ENCODE data around the gene TMEM53.
A peak's percentile ranks its signal among the peaks of the same experiment; 100 is the strongest.

The TMEM53 gene

DNA sequence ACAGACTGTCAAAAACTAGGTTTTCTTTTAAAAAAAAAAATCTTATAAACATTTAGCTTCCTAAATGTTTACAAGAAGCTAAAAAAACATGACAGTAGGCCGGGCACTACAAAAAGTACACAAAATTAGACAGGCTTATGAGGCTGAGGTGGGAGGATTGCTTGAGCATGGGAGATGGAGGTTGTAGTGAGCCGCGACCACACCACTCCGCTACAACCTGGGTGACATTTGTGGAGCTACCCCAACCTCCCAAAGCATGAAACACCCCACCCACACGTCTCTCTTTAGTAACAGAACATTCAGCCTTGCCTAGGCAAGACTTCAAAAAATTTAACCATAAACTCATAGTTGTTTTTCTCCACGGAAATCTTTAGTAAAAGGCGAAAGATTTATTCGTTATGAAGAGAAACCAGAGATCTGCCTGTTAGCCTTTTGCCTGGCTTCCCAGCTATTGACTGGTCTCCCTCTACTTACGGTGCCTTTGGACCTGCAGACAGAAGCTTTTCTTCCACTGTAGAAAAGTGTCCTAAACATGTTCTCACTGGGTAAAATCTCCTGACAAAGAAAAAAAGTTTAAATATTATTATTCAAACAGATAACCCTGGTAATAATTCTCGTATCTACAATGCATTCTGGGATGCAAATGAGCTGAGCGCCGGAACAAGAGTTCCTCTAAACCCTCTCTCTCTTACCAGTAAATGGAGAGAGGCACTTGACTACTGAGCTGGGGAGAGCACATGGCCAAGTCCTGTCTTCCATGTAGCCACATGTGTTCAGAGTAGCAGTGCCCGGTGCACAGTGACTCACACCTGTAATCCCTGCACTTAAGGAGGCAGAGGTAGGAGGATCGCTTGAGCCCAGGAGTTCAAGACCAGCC is 47.4 kb upstream of the TMEM53 start (continued):
- TF ChIP-seq ZNF146 (tag by site-specific recombination; IDR thresholded peaks at IDR 0.05) (0 out of 2 replicates have a peak, but pooled peaks have one; percentile 36), ZNF600 (tag by site-specific recombination; IDR thresholded peaks at IDR 0.05) (peak; percentile 69), SETDB1 (IDR thresholded peaks at IDR 0.05; ENCODE audit: insufficient read length, low read length) (peak; percentile 62), ZNF76 (tag by site-specific recombination; IDR thresholded peaks at IDR 0.05; ENCODE audit: borderline replicate concordance, low read depth) (peak; percentile 94), ZNF501 (tag by site-specific recombination; IDR thresholded peaks at IDR 0.05) (0 out of 2 replicates have a peak, but pooled peaks have one; percentile 36), ZFHX2 (tag by site-specific recombination; conservative IDR thresholded peaks at IDR 0.05) (peak; percentile 65), SP2 (tag by site-specific recombination; IDR thresholded peaks at IDR 0.05) (peak; percentile 27; the same call in 1 of the 2 replicates), ZNF221 (tag by site-specific recombination; IDR thresholded peaks at IDR 0.05; ENCODE audit: borderline replicate concordance) (no peak), YY2 (tag by site-specific recombination; IDR thresholded peaks at IDR 0.05) (no peak), ZNF302 (tag by site-specific recombination; IDR thresholded peaks at IDR 0.05; ENCODE audit: low read depth) (no peak), TCF7L2 (IDR thresholded peaks at IDR 0.05; ENCODE audit: borderline replicate concordance, low read depth, low read length) (0 out of 2 replicates have a peak, but pooled peaks have one; percentile 30), ZBTB20 (tag by site-specific recombination; IDR thresholded peaks at IDR 0.05) (no peak), ZNF561 (tag by site-specific recombination; IDR thresholded peaks at IDR 0.05; ENCODE audit: borderline replicate concordance) (peak; percentile 50; the same call in 1 of the 2 replicates), ZNF335 (tag by site-specific recombination; conservative IDR thresholded peaks at IDR 0.05) (peak; percentile 76)
- TF ChIP-seq, protein P1, sequence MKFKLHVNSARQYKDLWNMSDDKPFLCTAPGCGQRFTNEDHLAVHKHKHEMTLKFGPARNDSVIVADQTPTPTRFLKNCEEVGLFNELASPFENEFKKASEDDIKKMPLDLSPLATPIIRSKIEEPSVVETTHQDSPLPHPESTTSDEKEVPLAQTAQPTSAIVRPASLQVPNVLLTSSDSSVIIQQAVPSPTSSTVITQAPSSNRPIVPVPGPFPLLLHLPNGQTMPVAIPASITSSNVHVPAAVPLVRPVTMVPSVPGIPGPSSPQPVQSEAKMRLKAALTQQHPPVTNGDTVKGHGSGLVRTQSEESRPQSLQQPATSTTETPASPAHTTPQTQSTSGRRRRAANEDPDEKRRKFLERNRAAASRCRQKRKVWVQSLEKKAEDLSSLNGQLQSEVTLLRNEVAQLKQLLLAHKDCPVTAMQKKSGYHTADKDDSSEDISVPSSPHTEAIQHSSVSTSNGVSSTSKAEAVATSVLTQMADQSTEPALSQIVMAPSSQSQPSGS (tag by site-specific recombination; IDR thresholded peaks at IDR 0.05; ENCODE audit: low read depth) = peak; percentile 31; the same call in 1 of the 2 replicates
- TF ChIP-seq, protein P2, sequence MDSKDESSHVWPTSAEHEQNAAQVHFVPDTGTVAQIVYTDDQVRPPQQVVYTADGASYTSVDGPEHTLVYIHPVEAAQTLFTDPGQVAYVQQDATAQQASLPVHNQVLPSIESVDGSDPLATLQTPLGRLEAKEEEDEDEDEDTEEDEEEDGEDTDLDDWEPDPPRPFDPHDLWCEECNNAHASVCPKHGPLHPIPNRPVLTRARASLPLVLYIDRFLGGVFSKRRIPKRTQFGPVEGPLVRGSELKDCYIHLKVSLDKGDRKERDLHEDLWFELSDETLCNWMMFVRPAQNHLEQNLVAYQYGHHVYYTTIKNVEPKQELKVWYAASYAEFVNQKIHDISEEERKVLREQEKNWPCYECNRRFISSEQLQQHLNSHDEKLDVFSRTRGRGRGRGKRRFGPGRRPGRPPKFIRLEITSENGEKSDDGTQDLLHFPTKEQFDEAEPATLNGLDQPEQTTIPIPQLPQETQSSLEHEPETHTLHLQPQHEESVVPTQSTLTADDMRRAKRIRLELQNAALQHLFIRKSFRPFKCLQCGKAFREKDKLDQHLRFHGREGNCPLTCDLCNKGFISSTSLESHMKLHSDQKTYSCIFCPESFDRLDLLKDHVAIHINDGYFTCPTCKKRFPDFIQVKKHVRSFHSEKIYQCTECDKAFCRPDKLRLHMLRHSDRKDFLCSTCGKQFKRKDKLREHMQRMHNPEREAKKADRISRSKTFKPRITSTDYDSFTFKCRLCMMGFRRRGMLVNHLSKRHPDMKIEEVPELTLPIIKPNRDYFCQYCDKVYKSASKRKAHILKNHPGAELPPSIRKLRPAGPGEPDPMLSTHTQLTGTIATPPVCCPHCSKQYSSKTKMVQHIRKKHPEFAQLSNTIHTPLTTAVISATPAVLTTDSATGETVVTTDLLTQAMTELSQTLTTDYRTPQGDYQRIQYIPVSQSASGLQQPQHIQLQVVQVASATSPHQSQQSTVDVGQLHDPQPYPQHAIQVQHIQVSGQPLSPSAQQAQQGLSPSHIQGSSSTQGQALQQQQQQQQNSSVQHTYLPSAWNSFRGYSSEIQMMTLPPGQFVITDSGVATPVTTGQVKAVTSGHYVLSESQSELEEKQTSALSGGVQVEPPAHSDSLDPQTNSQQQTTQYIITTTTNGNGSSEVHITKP (tag by site-specific recombination; IDR thresholded peaks at IDR 0.05) = peak; percentile 90
- TF ChIP-seq, protein P3, sequence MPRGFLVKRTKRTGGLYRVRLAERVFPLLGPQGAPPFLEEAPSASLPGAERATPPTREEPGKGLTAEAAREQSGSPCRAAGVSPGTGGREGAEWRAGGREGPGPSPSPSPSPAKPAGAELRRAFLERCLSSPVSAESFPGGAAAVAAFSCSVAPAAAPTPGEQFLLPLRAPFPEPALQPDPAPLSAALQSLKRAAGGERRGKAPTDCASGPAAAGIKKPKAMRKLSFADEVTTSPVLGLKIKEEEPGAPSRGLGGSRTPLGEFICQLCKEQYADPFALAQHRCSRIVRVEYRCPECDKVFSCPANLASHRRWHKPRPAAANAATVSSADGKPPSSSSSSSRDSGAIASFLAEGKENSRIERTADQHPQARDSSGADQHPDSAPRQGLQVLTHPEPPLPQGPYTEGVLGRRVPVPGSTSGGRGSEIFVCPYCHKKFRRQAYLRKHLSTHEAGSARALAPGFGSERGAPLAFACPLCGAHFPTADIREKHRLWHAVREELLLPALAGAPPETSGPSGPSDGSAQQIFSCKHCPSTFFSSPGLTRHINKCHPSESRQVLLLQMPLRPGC (tag by site-specific recombination; IDR thresholded peaks at IDR 0.05) = 0 out of 2 replicates have a peak, but pooled peaks have one; percentile 28
- TF ChIP-seq, protein P4, sequence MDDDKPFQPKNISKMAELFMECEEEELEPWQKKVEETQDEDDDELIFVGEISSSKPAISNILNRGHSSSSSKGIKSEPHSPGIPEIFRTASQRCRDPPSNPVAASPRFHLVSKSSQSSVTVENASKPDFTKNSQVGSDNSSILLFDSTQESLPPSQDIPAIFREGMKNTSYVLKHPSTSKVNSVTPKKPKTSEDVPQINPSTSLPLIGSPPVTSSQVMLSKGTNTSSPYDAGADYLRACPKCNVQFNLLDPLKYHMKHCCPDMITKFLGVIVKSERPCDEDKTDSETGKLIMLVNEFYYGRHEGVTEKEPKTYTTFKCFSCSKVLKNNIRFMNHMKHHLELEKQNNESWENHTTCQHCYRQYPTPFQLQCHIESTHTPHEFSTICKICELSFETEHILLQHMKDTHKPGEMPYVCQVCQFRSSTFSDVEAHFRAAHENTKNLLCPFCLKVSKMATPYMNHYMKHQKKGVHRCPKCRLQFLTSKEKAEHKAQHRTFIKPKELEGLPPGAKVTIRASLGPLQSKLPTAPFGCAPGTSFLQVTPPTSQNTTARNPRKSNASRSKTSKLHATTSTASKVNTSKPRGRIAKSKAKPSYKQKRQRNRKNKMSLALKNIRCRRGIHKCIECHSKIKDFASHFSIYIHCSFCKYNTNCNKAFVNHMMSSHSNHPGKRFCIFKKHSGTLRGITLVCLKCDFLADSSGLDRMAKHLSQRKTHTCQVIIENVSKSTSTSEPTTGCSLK (tag by site-specific recombination; IDR thresholded peaks at IDR 0.05) = no peak
- TF ChIP-seq, protein P5, sequence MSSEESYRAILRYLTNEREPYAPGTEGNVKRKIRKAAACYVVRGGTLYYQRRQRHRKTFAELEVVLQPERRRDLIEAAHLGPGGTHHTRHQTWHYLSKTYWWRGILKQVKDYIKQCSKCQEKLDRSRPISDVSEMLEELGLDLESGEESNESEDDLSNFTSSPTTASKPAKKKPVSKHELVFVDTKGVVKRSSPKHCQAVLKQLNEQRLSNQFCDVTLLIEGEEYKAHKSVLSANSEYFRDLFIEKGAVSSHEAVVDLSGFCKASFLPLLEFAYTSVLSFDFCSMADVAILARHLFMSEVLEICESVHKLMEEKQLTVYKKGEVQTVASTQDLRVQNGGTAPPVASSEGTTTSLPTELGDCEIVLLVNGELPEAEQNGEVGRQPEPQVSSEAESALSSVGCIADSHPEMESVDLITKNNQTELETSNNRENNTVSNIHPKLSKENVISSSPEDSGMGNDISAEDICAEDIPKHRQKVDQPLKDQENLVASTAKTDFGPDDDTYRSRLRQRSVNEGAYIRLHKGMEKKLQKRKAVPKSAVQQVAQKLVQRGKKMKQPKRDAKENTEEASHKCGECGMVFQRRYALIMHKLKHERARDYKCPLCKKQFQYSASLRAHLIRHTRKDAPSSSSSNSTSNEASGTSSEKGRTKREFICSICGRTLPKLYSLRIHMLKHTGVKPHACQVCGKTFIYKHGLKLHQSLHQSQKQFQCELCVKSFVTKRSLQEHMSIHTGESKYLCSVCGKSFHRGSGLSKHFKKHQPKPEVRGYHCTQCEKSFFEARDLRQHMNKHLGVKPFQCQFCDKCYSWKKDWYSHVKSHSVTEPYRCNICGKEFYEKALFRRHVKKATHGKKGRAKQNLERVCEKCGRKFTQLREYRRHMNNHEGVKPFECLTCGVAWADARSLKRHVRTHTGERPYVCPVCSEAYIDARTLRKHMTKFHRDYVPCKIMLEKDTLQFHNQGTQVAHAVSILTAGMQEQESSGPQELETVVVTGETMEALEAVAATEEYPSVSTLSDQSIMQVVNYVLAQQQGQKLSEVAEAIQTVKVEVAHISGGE (tag by site-specific recombination; conservative IDR thresholded peaks at IDR 0.05; ENCODE audit: low read depth) = 0 out of 2 replicates have a peak, but pooled peaks have one; percentile 13
- TF ChIP-seq, protein P6, sequence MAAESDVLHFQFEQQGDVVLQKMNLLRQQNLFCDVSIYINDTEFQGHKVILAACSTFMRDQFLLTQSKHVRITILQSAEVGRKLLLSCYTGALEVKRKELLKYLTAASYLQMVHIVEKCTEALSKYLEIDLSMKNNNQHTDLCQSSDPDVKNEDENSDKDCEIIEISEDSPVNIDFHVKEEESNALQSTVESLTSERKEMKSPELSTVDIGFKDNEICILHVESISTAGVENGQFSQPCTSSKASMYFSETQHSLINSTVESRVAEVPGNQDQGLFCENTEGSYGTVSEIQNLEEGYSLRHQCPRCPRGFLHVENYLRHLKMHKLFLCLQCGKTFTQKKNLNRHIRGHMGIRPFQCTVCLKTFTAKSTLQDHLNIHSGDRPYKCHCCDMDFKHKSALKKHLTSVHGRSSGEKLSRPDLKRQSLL (tag by site-specific recombination; IDR thresholded peaks at IDR 0.05) = peak; percentile 46; the same call in 1 of the 2 replicates
- TF ChIP-seq, protein P7, sequence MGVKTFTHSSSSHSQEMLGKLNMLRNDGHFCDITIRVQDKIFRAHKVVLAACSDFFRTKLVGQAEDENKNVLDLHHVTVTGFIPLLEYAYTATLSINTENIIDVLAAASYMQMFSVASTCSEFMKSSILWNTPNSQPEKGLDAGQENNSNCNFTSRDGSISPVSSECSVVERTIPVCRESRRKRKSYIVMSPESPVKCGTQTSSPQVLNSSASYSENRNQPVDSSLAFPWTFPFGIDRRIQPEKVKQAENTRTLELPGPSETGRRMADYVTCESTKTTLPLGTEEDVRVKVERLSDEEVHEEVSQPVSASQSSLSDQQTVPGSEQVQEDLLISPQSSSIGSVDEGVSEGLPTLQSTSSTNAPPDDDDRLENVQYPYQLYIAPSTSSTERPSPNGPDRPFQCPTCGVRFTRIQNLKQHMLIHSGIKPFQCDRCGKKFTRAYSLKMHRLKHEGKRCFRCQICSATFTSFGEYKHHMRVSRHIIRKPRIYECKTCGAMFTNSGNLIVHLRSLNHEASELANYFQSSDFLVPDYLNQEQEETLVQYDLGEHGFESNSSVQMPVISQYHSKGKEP (tag by site-specific recombination; IDR thresholded peaks at IDR 0.05) = no peak

All from HEK293 (cell line).